HG03196 (cell line): ENCODE results near the gene ARHGDIG.
"Not testable (repeated sequence)": the region's sequence is repeated elsewhere in the genome, so short reads cannot be mapped to it uniquely, and the experiment has no call there.

ENCODE experiments used
- ATAC-seq: cut with Tn5 transposase; IDR thresholded peaks from one replicate; pipeline ENCODE4 v1.9.1; 2021; ENCODE audit not compliant: unreplicated experiment

The ARHGDIG gene

DNA sequence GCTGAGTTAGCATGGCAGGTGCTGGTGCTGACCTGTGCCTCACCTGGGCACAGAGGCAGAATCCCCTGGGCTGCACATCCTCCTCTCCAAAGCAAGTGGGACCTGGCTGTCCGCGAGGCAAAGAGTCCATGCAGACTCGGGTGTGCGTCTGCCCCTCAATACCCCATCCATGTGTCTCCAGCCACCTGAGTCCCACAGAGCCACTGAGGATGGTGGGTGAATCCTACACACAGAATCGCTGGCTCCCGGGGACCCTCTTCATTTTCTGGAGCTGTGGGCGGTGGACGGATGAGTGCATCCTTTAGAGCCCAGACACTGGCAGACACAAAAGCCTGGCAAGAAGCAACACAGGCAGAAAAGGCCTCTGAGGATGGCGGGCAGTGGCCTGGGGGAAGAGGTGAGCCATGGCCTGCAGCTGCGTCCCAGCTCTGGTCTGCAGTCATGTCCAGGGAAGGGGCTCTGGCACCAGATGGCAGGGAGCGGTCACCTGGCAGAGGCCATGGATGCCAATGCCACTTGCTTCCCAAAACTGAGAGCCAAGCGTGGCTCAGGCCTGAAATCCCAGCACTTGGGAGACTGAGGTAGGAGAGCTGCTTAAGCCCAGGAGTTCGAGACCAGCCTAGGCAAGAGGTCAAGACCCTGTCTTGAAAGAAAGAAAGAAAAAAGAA lies 42.2 kb downstream of the ARHGDIG start:
- no peak for ATAC-seq

DNA sequence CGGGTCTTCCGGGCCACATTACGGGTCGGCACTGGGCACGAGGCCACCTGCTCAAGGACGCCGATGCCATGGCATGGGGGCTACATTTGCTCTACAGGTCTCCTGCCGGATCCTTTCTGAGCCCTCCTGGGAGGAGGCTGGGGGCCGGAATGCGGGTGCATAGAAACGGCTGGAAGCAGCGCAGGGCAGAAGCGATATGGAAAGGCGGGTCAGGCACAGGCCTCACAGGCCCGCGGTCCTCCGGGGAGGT lies 43.7 kb downstream of the ARHGDIG start:
- ATAC-seq = no peak

DNA sequence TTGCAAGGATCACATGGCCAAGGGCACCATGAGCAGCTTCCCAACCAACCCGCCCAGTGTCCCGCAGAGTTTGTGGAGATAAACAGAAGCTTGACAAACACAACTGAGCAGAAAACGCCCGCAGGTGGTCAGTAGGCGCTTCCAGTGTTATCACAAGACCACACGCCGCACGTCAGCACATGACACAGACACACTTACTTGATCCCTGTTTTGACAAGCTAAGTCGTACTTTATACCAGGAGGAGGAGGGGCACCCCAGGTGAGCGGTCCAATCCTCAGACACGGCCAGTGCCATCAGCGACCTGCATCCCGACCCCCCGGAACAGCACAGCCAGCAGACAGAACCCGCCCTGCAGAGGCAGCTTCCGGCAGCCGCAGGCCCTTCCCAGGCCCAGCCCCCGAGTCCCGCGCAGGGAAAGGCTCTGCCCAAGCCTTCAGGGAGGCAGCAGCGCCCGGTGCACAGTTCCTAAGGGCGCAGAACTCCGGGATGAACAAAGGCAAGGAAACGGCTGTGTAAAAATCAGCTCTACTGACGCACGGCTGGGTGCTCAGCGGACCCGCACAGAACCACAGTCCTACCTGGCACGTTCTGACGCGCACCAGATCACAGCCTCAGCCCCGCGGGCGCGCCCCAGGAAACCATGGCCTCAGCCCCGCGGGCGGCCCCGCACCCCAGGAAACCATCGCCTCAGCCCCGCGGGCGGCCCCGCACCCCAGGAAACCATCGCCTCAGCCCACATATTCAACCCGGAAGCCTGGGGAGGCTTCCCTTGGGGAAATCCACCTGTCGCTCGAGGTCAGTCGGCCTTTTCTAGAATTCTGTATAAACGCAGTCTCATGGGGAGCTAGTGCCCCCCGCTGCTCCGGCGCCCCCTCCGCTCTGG lies 44.3 kb downstream of the ARHGDIG start:
- ATAC-seq = no peak

DNA sequence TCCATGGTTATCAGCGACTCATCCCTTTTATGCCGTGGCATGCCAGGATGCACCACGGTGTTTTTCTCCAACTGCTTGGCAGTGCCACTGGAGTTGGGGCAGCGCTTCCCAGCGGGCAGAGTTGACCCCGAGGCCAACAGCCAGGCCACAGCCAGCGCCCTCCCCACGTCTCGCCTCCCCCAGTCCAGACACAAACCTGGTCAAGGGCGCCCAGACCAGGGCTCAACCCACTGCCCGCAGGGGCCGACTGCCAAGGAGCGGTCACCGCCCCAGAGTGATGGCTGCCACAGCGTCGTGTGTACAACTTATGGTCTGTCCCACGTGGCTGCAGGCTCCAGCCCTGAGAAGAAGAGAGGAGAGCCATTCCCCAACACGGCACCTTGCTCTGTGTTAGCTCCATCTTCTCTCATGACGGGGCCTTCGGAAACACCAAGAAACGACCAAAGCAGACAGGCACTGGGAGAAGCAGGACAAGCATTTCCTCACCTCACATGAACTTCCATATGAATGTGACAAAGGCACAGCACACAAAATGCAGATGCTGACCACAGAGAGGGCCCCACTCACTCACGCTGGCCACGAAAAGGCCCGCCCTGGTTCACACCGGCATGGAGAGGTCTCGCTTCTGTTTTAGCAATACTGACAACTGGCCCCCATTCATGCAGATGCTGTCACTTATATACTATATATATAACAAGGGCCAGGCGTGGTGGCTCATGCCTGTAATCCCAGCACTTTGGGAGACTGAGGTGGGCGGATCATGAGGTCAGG lies 45.2 kb downstream of the ARHGDIG start:
- ATAC-seq = no peak

DNA sequence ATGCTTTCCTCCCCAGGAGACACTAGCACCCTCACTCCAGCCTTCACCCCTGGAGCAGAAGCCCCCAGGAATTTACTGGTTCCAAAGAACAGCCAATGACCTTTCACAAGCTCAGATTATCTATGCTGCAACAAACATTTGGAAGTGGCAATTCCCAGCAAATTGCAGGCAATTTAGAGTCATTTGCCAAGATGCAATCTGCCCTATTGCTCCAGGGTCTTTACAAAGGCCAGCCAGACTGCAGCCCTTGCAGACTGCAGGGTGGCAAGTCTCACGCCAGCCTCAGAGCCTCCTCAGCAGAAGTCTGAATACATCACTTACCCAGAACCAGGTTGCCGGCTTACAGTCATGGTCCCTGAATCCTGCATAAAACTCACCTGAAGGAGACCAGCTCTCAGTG lies 50.4 kb downstream of the ARHGDIG start:
- ATAC-seq = no peak

DNA sequence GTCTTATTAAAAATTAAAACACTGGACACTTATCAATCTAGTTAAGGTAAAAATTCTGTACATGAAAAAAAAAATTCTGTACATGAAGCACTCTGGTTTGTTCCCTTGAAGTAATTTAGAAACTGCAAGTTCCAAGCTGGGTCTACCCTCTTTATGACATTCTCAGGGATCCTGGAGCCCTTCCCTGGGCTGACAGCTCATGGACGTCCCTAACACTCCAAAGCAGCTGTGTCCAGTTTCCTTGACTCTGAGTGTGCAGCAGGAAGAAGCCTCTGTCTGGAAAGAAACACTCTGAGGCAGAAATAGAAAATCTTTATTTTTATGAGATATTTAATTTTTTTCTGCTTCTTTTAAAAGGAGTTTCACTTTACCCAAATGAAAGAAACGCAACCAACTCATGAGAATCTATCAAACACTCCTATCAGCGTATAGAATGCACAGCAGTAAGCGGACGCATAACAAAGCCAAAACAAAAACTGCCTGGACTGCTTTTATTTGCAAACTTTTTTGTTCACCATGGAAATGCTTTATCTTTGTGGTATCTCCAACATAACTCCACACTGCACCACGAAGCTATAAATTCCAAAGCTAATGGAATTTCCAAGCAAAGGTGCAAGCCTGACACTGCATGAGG lies 50.9 kb downstream of the ARHGDIG start:
- ATAC-seq = not testable (repeated sequence)
